NCI-H1694 (cell line): ENCODE data around the gene BOD1.

Source experiments
- DNase-seq: peaks from one replicate; lab custom pipeline; 2025; lab: John Stamatoyannopoulos, UW

The BOD1 gene

GRCh38 chr5:173575985-173576384 is 40.5 kb downstream of the BOD1 start:
- no peak for DNase-seq

DNA sequence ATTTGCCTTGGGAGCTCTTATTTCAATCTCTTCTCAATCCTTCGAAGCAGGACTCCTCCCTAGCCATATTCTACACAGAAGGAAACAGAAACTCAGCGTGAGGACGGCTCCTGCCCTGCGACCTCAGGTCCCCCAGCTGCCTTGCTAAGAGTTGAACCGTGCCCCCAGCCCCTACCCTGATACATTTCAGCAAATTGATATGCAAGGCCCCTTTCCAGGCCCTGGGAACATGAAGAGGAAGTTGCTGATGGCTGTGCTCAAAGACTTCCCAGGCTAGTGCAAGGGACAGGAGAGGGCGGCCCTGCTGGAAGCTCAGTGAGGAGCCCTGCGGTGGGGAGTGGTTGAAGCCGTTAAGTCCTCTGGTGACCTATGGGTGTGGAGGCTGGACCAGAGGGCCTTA is 41.5 kb downstream of the BOD1 start:
- DNase-seq: no peak

- peak; percentile 16 for DNase-seq
Observed at GRCh38 chr5:173573126-173573960, 43.1 kb downstream of the BOD1 start.

- DNase-seq: no peak
Observed at GRCh38 chr5:173572431-173573125, 43.9 kb downstream of the BOD1 start.

DNA sequence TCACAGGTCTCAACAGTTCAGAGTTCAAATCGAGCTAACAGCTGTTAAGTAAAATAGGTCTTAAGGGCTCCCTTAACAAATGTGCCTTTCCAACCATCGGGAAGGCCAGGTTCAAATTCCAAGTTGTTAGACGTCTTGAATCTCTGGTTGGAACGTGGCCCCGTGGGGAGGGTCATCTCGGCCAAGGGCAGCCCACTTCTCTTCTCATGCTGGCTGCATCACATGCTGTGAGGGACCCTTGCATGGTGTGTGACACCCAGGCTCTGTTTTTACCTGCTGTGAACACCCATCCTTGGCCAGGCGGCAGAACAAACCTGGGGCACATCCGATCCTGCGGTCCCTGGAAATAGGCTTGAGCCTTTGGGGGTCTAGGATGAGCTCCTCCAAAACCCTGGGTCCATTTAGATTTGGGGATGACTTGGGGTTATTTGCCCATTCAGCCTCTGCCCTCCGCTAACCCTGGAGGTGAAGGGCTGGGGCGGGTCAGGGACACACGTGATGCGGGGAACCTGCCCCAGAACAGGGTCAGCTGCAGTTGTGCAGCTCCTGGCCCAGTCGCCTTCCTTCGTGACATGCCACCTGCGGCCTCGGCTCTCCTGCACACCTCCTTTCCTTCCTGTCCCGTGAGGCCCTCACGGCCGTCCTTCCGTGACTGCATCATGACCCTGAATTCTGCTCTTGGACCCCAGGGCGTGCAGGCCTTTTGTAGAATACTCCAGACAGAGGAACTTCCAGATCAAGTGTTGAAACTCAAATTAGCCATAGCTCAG is 45.9 kb downstream of the BOD1 start:
- DNase-seq: no peak

DNA sequence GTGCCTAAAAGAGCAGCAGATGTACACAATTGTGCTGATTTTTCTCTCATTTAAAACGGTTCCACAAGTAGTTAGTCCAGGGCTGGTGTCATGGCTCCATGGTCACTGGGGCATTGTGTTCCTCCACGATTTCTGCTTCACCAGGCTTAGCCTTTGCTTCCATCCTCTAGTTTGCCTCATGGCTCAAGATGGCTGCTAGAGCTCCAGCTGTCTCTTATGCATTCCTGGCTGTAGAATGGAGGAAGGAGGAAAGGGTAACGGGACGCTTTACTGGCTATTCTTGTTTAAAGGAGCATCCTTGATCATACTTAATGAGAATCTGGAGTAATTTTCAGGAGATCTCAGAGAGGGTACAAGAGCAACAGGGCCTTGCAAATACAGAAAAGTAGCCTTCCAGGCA is 47.7 kb downstream of the BOD1 start:
- DNase-seq: no peak

GRCh38 chr5:173568128-173568527 is 48.3 kb downstream of the BOD1 start:
- DNase-seq: no peak

DNA sequence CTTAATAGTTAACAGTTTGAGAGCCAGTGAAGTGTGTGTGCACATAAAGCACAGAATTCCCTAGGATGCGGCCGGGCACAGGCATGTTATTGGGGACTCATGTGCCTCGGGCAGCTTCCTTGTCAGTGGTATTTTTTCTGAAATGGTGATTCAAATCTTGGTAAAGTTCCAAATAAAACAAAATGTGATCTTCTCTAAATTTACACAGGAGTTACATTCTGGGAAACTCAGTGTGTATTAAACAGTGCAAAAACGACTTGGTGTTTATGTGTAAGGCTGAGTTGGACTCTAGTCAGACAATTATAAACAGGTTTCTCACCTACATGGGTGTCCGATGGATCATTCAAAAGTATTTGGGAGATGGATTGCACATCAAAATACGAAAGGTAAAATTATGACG is 48.9 kb downstream of the BOD1 start:
- no peak for DNase-seq

DNA sequence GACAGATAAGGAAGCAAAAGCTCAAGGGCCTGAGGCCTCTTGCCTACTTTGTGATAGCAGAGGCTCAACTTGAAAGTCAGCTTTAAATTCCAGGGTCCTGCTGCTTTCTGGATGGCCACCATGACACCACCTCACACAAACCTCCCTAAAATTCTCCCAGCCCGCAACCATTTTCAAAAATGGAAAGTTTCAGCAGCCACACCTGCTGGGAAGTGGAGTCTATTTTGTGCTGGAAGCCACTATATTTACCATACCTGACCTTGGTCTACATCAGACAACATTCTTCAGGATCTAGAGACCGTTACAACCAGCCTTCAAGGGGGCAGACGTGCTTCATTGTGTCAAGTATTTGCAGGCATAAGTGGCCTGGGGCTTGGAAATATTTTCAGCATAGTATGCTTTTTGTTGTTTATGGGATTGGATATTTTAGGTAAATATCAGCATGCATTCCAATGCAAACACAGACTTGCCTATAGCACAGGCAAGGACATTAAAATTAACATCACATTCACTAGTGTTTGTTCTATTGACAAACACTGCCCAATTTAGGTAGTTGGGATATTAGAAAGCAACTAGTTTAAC is 50.9 kb downstream of the BOD1 start:
- DNase-seq: no peak

- no peak for DNase-seq
Observed at GRCh38 chr5:173564106-173564505, 52.3 kb downstream of the BOD1 start.

- DNase-seq: no peak
Observed at GRCh38 chr5:173563246-173563645, 53.2 kb downstream of the BOD1 start.

DNA sequence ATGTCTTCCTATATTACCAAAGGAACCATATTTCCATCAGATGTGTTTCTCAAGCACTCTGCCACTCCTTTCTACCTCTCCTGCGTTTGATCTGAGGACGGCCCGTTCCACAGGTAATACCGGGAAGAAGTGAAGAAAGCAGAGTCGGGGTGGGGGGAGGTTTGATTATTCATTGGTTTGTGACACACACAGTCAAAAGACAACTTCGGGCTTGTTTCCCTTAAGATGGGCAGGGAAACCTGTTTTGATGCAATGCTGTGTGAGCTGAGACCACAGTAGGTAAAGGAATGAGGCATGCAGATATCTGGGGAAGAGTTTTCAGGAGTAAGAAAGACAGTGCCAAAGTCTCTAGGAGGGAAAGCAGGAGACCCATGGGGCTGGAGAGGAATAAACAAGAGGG is 54.0 kb downstream of the BOD1 start:
- no peak for DNase-seq
